HTR-8/SVneo (cell line): Measurements from ENCODE around the gene KRTAP19-1.

Source experiments
- DNase-seq: peaks from one replicate; pipeline ENCODE4 v3.0.0; 2011; ENCODE audit warnings: low spot score, mixed read lengths; ENCODE audit not compliant: insufficient read length
- FAIRE-seq: peaks from 2 replicates; lab custom pipeline; 2011; peaks lifted over from hg19 to GRCh38; lab: Jason Lieb, UNC

KRTAP19-1 gene

DNA sequence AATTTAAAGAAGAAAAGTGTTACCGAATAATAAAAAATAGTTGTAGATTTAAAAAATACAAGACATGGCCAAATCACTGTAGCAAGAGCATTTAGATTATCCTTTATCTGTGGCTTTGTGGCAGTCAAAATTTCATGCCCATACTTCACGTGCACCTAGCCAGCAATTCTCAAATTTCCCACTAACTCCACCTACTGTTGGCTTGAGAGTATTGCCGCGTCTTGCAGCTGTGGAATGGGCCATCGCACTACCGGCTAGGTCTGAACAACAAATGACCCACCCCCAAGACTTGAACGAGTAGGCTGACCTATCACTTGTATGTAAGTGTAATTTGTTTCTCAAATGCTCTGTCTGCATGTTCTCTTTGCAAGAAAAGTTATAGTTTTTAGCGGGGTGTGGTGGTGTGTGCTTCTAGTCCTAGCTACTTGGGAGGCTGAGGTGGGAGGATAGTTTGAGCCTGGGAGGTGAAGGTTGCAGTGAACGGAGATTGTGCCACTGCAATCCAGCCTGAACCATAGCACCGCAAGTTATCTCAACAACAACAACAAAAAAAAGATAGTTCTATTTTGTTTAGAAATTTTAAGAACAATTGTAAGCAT is 46.0 kb downstream of the KRTAP19-1 start:
- no peak for FAIRE-seq

DNA sequence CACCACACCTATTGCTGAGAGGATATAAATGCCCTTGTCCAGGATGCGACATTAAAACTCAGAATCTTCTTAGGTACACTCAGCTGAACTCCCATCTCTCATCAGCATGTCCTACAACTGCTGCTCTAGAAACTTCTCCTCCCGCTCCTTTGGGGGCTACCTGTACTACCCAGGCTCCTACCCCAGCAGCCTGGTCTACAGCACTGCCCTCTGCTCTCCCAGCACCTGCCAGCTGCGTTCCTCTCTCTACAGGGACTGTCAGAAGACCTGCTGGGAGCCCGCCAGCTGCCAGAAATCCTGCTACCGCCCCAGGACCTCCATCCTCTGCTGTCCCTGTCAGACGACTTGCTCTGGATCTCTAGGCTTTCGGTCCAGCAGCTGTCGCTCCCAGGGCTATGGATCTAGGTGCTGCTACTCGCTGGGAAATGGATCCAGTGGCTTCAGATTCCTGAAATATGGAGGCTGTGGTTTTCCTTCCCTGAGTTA is 50.0 kb downstream of the KRTAP19-1 start, which contains the start of gene KRTAP13-4:
Gene KRTAP13-4 (plus strand): TSS at position 51 of the 486 bp plus-strand sequence. CDS start 56 bp downstream, at position 107.
- FAIRE-seq: no peak
- DNase-seq: no peak

More for the DNA sequence above, 46.0 kb downstream of the KRTAP19-1 start:
- peak; percentile 6 for DNase-seq
